ENCODE results near the gene KRTAP10-1. TPM values are rescaled to one million over a fixed set of nuclear protein-coding genes. Genes with fewer than 3 reads are reported as not detected.

The KRTAP10-1 gene
- total RNA-seq, 1 experiment from 2014 or later, result not detected

GRCh38 chr21:44490405-44490804, 49.6 kb downstream of the KRTAP10-1 start:
- TF ChIP-seq, protein P1, sequence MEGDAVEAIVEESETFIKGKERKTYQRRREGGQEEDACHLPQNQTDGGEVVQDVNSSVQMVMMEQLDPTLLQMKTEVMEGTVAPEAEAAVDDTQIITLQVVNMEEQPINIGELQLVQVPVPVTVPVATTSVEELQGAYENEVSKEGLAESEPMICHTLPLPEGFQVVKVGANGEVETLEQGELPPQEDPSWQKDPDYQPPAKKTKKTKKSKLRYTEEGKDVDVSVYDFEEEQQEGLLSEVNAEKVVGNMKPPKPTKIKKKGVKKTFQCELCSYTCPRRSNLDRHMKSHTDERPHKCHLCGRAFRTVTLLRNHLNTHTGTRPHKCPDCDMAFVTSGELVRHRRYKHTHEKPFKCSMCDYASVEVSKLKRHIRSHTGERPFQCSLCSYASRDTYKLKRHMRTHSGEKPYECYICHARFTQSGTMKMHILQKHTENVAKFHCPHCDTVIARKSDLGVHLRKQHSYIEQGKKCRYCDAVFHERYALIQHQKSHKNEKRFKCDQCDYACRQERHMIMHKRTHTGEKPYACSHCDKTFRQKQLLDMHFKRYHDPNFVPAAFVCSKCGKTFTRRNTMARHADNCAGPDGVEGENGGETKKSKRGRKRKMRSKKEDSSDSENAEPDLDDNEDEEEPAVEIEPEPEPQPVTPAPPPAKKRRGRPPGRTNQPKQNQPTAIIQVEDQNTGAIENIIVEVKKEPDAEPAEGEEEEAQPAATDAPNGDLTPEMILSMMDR (conservative IDR thresholded peaks at IDR 0.05), result no peak
- H3K4me1 Mint-ChIP-seq, result peaks cover 7 to 12% of the 10 kb centered on the region in 2 experiments; a peak in 3 of 4 replicates
- H3K56ac ChIP-seq (ENCODE audit: insufficient read length, low read depth, low read length), result no peak overlapping the region
- H4K8ac ChIP-seq (replicated peaks; ENCODE audit: insufficient read length, low read depth, low read length), result no peak overlapping the region
- no peak overlapping the region for H2BK120ac ChIP-seq (ENCODE audit: low read depth, low read length, poor library complexity, severe bottlenecking)
- H4K5ac ChIP-seq (ENCODE audit: insufficient read length, low read depth, low read length), result no peak overlapping the region
- no peak overlapping the region for H3T11ph ChIP-seq (ENCODE audit: low read length)
- H3K23me2 ChIP-seq (ENCODE audit: insufficient read length, low read depth, low read length, poor library complexity, severe bottlenecking), result peaks cover 3% of the 10 kb centered on the region
- peaks cover 28 to 34% of the 10 kb centered on the region in 2 experiments for H3K9me3 Mint-ChIP-seq
- H3K18ac ChIP-seq (ENCODE audit: insufficient read length, low read depth, low read length), result no peak overlapping the region
- peaks cover 7% of the 10 kb centered on the region; the same call in 1 of the 2 replicates for H3K79me2 ChIP-seq (ENCODE audit: insufficient read depth, low read length)
- H2BK15ac ChIP-seq (ENCODE audit: low read depth, low read length), result no peak overlapping the region
- no peak overlapping the region for H3K14ac ChIP-seq (ENCODE audit: insufficient read depth, low read length)
- no peak overlapping the region for H3K27ac Mint-ChIP-seq
- H4K91ac ChIP-seq (ENCODE audit: insufficient read length, low read depth, low read length), result no peak overlapping the region
- DNase-seq, result no peak
- no peak overlapping the region for H2AK5ac ChIP-seq (ENCODE audit: insufficient read length, low read length)
- no peak overlapping the region for H3K4me2 ChIP-seq (ENCODE audit: insufficient read depth, insufficient read length, low read length)
- no peak overlapping the region for H2BK12ac ChIP-seq (ENCODE audit: insufficient read length, low read depth, low read length)
- no peak overlapping the region for H3K23ac ChIP-seq (ENCODE audit: insufficient read length, low read depth, low read length)
- H3K4me1 ChIP-seq (ENCODE audit: insufficient read depth, low read length), result no peaks in the 10 kb centered on the region
- no peak overlapping the region for H2BK20ac ChIP-seq (ENCODE audit: low read depth, low read length, poor library complexity, severe bottlenecking)
- H3K9me3 ChIP-seq (ENCODE audit: control insufficient read depth, low read depth, low read length), result peaks cover 24% of the 10 kb centered on the region
- H3K79me1 ChIP-seq (ENCODE audit: insufficient read depth, low read depth, low read length, poor library complexity, severe bottlenecking), result peaks cover 6% of the 10 kb centered on the region
- no CpG with 5 or more reads among the region's 19 CpGs for WGBS (ENCODE audit: extremely low coverage, insufficient read length, low lambda C conversion rate)
- H3K36me3 Mint-ChIP-seq (ENCODE audit: insufficient read depth in 1 of 3, low read depth in 3 of 3), result peaks cover 35 to 49% (median 41%) of the 10 kb centered on the region in 3 experiments
- H3K27me3 Mint-ChIP-seq (ENCODE audit: low read depth), result peaks cover 2% of the 10 kb centered on the region; the same call in 1 of the 2 replicates
- no peak overlapping the region for H3K27ac ChIP-seq (ENCODE audit: insufficient read length, low read depth, low read length)
- no peaks in the 10 kb centered on the region for H3K27me3 ChIP-seq (ENCODE audit: insufficient read depth, low read length)
- H2AFZ ChIP-seq (ENCODE audit: low read length), result no peak overlapping the region
- H3K4ac ChIP-seq (ENCODE audit: low read depth, low read length), result no peak overlapping the region
- H3K9ac ChIP-seq (ENCODE audit: extremely low read depth, insufficient read length, low read length), result no peak overlapping the region
- no peak overlapping the region for H3K4me3 Mint-ChIP-seq
- no peak overlapping the region for H2BK5ac ChIP-seq (ENCODE audit: insufficient read length, low read length)
- H4K20me1 ChIP-seq (ENCODE audit: control insufficient read depth, insufficient read depth, insufficient read length), result no peaks in the 10 kb centered on the region
